Nephron (organoid): ENCODE data around the gene AIRE.

Source experiments
- H3K27ac Mint-ChIP-seq, 3 experiments: 2 replicates each; pipeline ENCODE4 v1.8.0; 2020; ENCODE audit warnings: mixed read lengths in 3 of 3, mild to moderate bottlenecking in 2 of 3, moderate library complexity in 1 of 3
- H3K27me3 Mint-ChIP-seq: 2 replicates; pipeline ENCODE4 v1.8.0; 2021; ENCODE audit warnings: low read depth, mild to moderate bottlenecking, moderate library complexity, mixed read lengths
- H3K36me3 Mint-ChIP-seq: 2 replicates; pipeline ENCODE4 v1.8.0; 2020; ENCODE audit warnings: low read depth, mixed read lengths
- H3K4me1 Mint-ChIP-seq: 2 replicates; pipeline ENCODE4 v1.8.0; 2020; ENCODE audit warnings: mixed read lengths
- H3K4me3 Mint-ChIP-seq, 3 experiments: 2 replicates each; pipeline ENCODE4 v1.8.0; 2020; ENCODE audit warnings: mild to moderate bottlenecking in 3 of 3, mixed read lengths in 3 of 3, moderate library complexity in 2 of 3
- H3K9me3 Mint-ChIP-seq: 2 replicates; pipeline ENCODE4 v1.8.0; 2020; ENCODE audit warnings: mixed read lengths
- TF ChIP-seq, protein P1 (sequence below), 3 experiments: fragments of 200-600 bp; sonication (generic); IDR thresholded peaks; one replicate each; pipeline ENCODE4 v1.5.0; 2021; ENCODE audit warnings: antibody characterized with exemption in 3 of 3; ENCODE audit not compliant: unreplicated experiment in 3 of 3

AIRE gene

DNA sequence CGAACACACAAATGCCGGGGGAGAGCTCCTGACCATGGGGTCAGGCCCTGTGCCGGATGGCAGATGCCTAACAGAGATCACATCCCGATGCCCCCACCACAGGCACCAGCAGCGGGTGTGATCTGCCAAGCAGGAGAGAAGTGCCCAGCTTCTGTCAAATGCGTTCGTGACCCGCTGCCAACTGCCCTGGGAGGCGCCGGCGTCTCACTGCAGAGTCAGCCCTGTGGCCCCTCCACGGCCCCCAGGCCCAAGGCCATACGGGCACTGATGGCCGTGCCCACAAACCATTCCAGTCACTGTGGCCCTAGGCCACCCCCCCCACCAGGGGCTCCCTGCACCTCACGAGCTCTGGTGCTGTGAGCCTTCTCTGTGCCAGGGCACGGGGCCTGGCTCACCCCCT is 45.5 kb downstream of the AIRE start:
- Mint-ChIP-seq H3K9me3 (no peaks in the 10 kb centered on the region), H3K27me3 (peaks cover 3% of the 10 kb centered on the region), H3K27ac (no peak overlapping the region), H3K36me3 (peaks cover 4% of the 10 kb centered on the region), H3K4me1 (no peaks in the 10 kb centered on the region), H3K4me3 (no peak overlapping the region)
- TF ChIP-seq, protein P1, sequence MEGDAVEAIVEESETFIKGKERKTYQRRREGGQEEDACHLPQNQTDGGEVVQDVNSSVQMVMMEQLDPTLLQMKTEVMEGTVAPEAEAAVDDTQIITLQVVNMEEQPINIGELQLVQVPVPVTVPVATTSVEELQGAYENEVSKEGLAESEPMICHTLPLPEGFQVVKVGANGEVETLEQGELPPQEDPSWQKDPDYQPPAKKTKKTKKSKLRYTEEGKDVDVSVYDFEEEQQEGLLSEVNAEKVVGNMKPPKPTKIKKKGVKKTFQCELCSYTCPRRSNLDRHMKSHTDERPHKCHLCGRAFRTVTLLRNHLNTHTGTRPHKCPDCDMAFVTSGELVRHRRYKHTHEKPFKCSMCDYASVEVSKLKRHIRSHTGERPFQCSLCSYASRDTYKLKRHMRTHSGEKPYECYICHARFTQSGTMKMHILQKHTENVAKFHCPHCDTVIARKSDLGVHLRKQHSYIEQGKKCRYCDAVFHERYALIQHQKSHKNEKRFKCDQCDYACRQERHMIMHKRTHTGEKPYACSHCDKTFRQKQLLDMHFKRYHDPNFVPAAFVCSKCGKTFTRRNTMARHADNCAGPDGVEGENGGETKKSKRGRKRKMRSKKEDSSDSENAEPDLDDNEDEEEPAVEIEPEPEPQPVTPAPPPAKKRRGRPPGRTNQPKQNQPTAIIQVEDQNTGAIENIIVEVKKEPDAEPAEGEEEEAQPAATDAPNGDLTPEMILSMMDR (IDR thresholded peaks at IDR 0.05; ENCODE audit: unreplicated experiment in 3 of 3), result no peak

DNA sequence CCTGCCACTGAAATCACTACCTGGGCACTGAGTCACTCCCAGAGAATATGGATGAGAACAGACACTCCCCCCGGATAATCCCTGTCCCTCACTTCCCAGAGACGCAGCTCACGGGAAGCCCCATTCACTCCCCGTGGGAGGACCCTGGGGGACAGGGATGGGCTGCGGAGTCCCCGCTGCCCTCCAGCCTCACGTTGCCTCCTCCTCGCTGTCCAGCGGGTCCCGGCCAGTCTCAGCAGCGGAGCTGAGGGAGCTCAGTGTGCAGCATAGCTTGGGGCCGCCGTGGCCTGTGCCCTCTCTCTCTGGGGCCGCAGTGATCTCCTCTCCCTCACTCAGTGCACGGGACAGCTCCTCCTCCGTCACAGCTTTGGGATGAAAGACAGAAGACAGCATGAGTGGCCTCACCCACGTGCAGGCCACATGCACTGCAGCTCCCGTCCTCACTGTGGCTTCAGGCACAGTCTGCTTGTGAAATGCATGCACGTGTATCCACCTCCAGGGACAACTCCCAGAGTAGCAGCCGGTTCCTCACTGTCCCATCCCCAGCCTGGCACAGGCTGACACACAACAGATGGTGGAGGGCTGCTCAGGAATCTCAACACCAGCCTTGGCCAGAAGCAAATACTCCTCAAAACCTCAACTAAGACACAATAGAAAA is 46.1 kb downstream of the AIRE start:
- Mint-ChIP-seq H3K27ac (peak overlapping the region in 2 of 3 experiments; percentile 51 to 79), H3K4me3 (no peak overlapping the region), H3K27me3 (peaks cover 3% of the 10 kb centered on the region), H3K9me3 (no peaks in the 10 kb centered on the region), H3K36me3 (peaks cover 4% of the 10 kb centered on the region), H3K4me1 (no peaks in the 10 kb centered on the region)
- TF ChIP-seq, protein P1 (IDR thresholded peaks at IDR 0.05; ENCODE audit: unreplicated experiment in 3 of 3), result no peak

DNA sequence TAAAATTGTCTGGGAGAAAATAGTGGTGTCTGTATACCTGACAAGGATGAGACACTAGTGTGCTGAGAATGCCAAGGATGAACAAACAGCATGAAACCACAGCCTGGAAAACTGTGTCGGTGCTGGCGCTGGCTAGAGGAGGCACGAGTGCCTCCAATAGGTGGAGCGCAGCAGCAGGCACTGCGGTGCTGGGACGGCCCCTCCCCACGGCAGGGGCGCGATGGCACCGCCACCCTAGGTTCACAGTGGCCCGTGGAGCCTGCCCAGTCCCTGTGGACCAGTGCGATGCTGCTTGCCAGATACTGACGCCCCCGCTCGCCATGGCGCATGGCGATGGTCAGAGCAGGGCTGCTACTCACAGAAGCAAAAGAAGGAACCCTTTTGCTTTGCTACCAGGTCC is 46.7 kb downstream of the AIRE start:
- Mint-ChIP-seq H3K36me3 (peaks cover 4% of the 10 kb centered on the region), H3K27me3 (peaks cover 3% of the 10 kb centered on the region), H3K4me1 (peaks cover 3% of the 10 kb centered on the region), H3K9me3 (no peaks in the 10 kb centered on the region), H3K4me3 (no peak overlapping the region), H3K27ac (no peak overlapping the region)
- TF ChIP-seq, protein P1 (IDR thresholded peaks at IDR 0.05; ENCODE audit: unreplicated experiment in 3 of 3), result no peak

DNA sequence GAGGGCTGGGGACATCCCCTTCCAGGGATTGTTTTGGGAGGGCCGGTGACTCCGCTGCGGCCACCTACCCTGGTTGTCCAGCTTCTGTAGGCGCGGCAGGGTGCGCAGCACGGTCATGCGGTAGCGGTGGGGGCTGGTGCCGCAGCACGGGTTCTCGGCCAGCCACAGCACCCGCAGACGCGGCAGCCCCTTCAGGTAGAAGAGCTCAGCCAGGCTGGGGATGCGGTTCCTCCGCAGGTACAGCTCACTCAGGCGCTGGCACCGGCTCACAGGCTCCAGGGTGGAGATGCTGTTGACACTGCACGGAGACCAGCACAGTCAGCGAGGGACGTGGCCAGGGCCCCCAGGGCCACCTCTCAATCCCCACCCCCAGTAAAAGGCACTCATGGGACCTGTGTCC is 47.3 kb downstream of the AIRE start:
- H3K9me3 Mint-ChIP-seq, result no peaks in the 10 kb centered on the region
- H3K36me3 Mint-ChIP-seq, result peaks cover 4% of the 10 kb centered on the region
- H3K27ac Mint-ChIP-seq, result no peak overlapping the region
- TF ChIP-seq, protein P1 (IDR thresholded peaks at IDR 0.05; ENCODE audit: unreplicated experiment in 3 of 3), result no peak
- peaks cover 3% of the 10 kb centered on the region for H3K27me3 Mint-ChIP-seq
- H3K4me1 Mint-ChIP-seq, result peaks cover 9% of the 10 kb centered on the region
- H3K4me3 Mint-ChIP-seq, result no peak overlapping the region

DNA sequence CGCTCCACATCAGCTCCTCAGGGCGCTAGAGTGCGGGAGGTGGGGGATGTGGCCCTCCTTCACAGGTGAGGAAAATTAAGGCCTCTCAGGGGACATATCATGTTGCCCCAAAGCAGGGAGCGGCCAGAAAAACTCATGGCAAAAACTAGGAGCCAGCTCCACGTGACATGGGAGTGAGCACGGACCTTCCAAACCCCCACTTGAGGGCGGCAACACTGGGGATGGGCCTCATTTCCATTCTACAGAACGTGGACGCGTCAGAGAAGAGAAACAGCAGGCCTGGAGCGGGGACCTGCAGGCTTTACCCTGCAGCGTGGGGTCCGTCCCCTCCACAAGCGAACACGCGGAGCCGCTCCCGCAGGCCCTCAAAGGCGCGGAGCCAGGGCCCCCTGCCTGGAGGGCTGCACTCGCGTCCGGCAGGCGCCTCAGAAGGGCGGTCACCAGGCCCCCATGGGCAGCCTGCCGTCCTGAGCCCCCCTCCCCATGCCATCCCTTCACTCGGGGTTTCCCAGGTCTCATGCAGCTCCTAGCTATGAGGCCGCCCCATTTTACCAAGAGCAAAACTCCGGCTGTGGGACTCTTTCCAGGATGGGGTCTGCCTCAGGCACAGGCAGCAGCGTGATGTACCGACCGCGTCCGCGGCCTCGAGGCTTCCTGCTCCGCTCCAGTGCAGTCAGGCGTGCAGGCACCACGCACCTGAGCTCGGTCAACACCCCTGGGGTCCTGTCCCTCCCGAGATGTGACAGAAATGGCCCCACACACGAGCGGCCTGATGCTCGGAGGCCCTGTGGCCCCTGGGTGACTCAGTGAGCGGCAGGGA is 48.0 kb downstream of the AIRE start:
- H3K9me3 Mint-ChIP-seq, result no peaks in the 10 kb centered on the region
- H3K27me3 Mint-ChIP-seq, result peaks cover 3% of the 10 kb centered on the region
- peaks cover 4% of the 10 kb centered on the region for H3K36me3 Mint-ChIP-seq
- TF ChIP-seq, protein P1 (IDR thresholded peaks at IDR 0.05; ENCODE audit: unreplicated experiment in 3 of 3), result no peak
- no peak overlapping the region for H3K4me3 Mint-ChIP-seq
- H3K4me1 Mint-ChIP-seq, result peaks cover 13% of the 10 kb centered on the region
- H3K27ac Mint-ChIP-seq, result no peak overlapping the region
